Left ventricle myocardium inferior (tissue), 1 donor: ENCODE results near the gene HOXC10. TPM values are rescaled to one million over a fixed set of nuclear protein-coding genes. Genes with fewer than 3 reads are reported as not detected.

ENCODE experiments used
- DNase-seq: peaks from one replicate; pipeline ENCODE4 v3.0.0-alpha.2; 2020
- H3K27ac ChIP-seq: fragments of 200-600 bp; replicated peaks from 2 replicates; pipeline ENCODE4 v1.8.0; 2021
- H3K27me3 ChIP-seq: fragments of 200-600 bp; 2 replicates; pipeline ENCODE4 v1.8.0; 2021; ENCODE audit warnings: low read depth
- H3K36me3 ChIP-seq: fragments of 200-600 bp; 2 replicates; pipeline ENCODE4 v1.8.0; 2021
- H3K4me1 ChIP-seq: fragments of 200-600 bp; 2 replicates; pipeline ENCODE4 v1.8.0; 2021
- H3K4me3 ChIP-seq: fragments of 200-600 bp; 2 replicates; pipeline ENCODE4 v1.8.0; 2021; ENCODE audit warnings: mild to moderate bottlenecking, moderate library complexity
- H3K9me3 ChIP-seq: fragments of 200-600 bp; replicated peaks from 2 replicates; pipeline ENCODE4 v1.8.0; 2021
- intact Hi-C: fragments of 100-400 bp; cut with micrococcal nuclease; formaldehyde crosslinking; loops from one replicate; pipeline ENCODE4 v1.11.0; 2022
- total RNA-seq: library from RNA; stranded (reverse); fragmentation: NEBNext Ultra II Directional; extraction: Animal tissue kit (Norgen Biotek cat#: 25700); gene quantifications from one replicate; pipeline ENCODE4 v1.2.1, GENCODE V29; 2021
- TF ChIP-seq, protein P1 (sequence below): fragments of 200-600 bp; IDR thresholded peaks from 2 replicates; pipeline ENCODE4 v1.8.0; 2021; ENCODE audit warnings: antibody characterized with exemption, mild to moderate bottlenecking, borderline replicate concordance
- donor health status: DM: no; HTN: yes; CAD: no; lungs with severe emphysema.

Gene HOXC10
- total RNA-seq, 1 donor from 2014 or later, result not detected

GRCh38 chr12:54018468-54018984 is 33.6 kb downstream of the HOXC10 start:
- Histone ChIP-seq H3K4me3 (peak overlapping the region; percentile 66), H3K4me1 (peaks cover 48% of the 10 kb centered on the region), H3K27me3 (peaks cover 100% of the 10 kb centered on the region), H3K36me3 (no peaks in the 10 kb centered on the region), H3K27ac (no peak overlapping the region), H3K9me3 (no peaks in the 10 kb centered on the region)
- intact Hi-C loops, result no loop called here
- DNase-seq, result no peak
- TF ChIP-seq, protein P1, sequence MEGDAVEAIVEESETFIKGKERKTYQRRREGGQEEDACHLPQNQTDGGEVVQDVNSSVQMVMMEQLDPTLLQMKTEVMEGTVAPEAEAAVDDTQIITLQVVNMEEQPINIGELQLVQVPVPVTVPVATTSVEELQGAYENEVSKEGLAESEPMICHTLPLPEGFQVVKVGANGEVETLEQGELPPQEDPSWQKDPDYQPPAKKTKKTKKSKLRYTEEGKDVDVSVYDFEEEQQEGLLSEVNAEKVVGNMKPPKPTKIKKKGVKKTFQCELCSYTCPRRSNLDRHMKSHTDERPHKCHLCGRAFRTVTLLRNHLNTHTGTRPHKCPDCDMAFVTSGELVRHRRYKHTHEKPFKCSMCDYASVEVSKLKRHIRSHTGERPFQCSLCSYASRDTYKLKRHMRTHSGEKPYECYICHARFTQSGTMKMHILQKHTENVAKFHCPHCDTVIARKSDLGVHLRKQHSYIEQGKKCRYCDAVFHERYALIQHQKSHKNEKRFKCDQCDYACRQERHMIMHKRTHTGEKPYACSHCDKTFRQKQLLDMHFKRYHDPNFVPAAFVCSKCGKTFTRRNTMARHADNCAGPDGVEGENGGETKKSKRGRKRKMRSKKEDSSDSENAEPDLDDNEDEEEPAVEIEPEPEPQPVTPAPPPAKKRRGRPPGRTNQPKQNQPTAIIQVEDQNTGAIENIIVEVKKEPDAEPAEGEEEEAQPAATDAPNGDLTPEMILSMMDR, result no peak

- Histone ChIP-seq H3K4me1 (peaks cover 47% of the 10 kb centered on the region), H3K4me3 (peak overlapping the region; percentile 66), H3K27me3 (peaks cover 100% of the 10 kb centered on the region), H3K36me3 (no peaks in the 10 kb centered on the region), H3K27ac (peak overlapping the region; percentile 74), H3K9me3 (no peaks in the 10 kb centered on the region)
- intact Hi-C loops, result no loop called here
- no peak for DNase-seq
- TF ChIP-seq, protein P1, result no peak
These were observed 34.3 kb downstream of the HOXC10 start for GRCh38 chr12:54019091-54019811.

GRCh38 chr12:54019924-54020590 is 35.1 kb downstream of the HOXC10 start:
- Histone ChIP-seq H3K36me3 (no peaks in the 10 kb centered on the region), H3K27ac (peak overlapping the region; percentile 74), H3K4me1 (peaks cover 41% of the 10 kb centered on the region), H3K4me3 (peak overlapping the region; percentile 40), H3K9me3 (no peaks in the 10 kb centered on the region), H3K27me3 (peaks cover 100% of the 10 kb centered on the region)
- TF ChIP-seq, protein P1, result no peak
- DNase-seq, result no peak
- intact Hi-C loops, result no loop called here

DNA sequence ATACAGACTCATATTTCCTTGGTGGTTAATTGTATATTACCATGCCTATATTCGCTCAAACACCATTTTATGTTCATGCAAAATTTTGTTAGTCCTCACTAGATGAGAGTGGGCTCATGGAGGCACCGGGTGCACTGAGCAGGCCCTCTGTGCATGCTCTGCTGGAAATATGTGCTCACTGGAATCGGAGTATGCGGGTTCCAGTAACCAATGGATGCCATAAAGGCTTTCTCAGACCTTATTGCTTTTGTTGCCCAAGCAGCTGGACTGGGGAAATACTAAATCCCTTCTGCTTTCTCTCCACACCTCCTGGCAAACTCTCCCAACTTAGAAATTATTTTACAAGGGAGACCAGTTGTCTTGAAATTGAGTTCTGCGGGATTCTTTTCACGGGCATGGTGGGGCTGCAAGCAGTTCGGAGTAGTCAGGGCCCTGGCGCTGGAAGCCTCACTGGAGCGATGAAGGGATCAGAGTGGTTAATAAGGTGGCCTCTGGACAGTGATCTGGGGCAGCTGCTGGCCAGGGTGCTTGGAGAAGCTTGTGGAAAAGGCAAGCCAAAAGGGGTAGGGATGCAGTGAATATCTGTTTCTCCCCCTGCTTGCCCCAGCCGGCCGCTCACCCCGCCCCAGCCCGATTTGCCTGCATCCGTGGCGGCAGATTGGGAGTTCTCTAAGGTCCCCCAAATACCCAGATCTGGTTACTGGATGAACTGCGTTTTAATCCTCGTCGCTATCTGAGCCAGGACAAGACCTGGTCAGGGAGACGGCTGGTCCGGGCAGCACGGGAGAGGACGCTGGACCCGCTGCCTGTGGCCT is 35.9 kb downstream of the HOXC10 start:
- TF ChIP-seq, protein P1, result no peak
- no peaks in the 10 kb centered on the region for H3K36me3 ChIP-seq
- no peak for DNase-seq
- peak overlapping the region; percentile 40 for H3K4me3 ChIP-seq
- intact Hi-C loops, result no loop called here
- peak overlapping the region; percentile 74 for H3K27ac ChIP-seq
- H3K27me3 ChIP-seq, result peaks cover 100% of the 10 kb centered on the region
- H3K4me1 ChIP-seq, result peaks cover 41% of the 10 kb centered on the region
- H3K9me3 ChIP-seq, result no peaks in the 10 kb centered on the region

DNA sequence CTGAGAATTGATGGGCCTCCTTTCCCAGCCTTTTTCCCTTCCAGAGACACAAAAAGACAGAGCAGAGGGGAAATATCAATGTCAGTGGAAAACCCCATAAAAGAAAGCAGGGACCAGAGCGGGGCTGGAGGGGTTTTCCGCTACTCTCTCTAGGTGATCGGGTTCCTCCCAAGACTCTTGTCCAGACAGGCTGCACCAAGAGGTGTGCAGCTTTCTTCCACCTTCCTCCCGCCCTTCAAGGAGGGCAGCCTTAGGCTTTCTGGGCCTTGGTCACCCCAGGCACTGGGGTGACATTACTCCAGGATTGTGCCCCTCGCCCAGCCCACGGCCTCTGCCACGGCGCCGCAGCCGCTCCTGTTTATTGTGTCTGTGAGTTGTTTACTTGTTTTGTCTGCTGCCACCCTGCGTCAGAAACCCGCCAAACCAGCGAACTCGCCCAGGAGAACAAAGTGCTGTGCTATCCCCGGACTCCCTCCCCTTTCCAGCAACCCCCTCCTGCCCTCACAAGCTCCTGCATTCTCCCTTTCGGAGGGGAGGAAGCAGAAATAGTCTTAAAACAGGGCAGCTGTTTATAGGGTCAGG is 36.6 kb downstream of the HOXC10 start:
- TF ChIP-seq, protein P1, result no peak
- no peak overlapping the region for H3K4me3 ChIP-seq
- no peaks in the 10 kb centered on the region for H3K9me3 ChIP-seq
- H3K27ac ChIP-seq, result no peak overlapping the region
- peaks cover 39% of the 10 kb centered on the region for H3K4me1 ChIP-seq
- intact Hi-C loops, result no loop called here
- H3K36me3 ChIP-seq, result no peaks in the 10 kb centered on the region
- H3K27me3 ChIP-seq, result peaks cover 100% of the 10 kb centered on the region
- no peak for DNase-seq
